Lung (tissue), 12 donors: ENCODE data around the gene SOX5. TPM values are rescaled to one million over a fixed set of nuclear protein-coding genes. Genes with fewer than 3 reads are reported as not detected.
"Not testable (repeated sequence)": the region's sequence is repeated elsewhere in the genome, so short reads cannot be mapped to it uniquely, and the experiment has no call there.

Experiments
- ATAC-seq: fragments of 200-7000 bp; cut with Tn5 transposase; one replicate; pipeline ENCODE4 v1.9.1; 2020; ENCODE audit warnings: moderate number of reproducible peaks; ENCODE audit not compliant: insufficient read depth, low FRiP score
- DNase-seq, 3 donors: peaks; one replicate each; pipeline ENCODE4 v3.0.0-alpha.2; 2013 to 2017
- H3K27ac ChIP-seq, 2 donors: one replicate each; pipeline ENCODE4 v1.5.1; 2013; ENCODE audit warnings: mild to moderate bottlenecking in 2 of 2, moderate library complexity in 2 of 2, control low read depth in 1 of 2, inconsistent platforms in 1 of 2, low read depth in 1 of 2, low read length in 1 of 2
- H3K27me3 ChIP-seq, 3 donors: one replicate each; pipeline ENCODE4 v1.5.1; 2013; ENCODE audit warnings: low read length in 2 of 3; ENCODE audit not compliant: control insufficient read depth in 3 of 3, insufficient read depth in 3 of 3
- H3K36me3 ChIP-seq, 4 donors: one replicate each; pipeline ENCODE4 v1.5.1; 2013; ENCODE audit warnings: low read length in 4 of 4, mild to moderate bottlenecking in 1 of 4, moderate library complexity in 1 of 4; ENCODE audit not compliant: control insufficient read depth in 4 of 4, insufficient read depth in 4 of 4
- H3K4me1 ChIP-seq, 5 donors: one replicate each; pipeline ENCODE4 v1.5.1; 2013; ENCODE audit warnings: low read length in 5 of 5, mild to moderate bottlenecking in 2 of 5, moderate library complexity in 1 of 5; ENCODE audit not compliant: control insufficient read depth in 5 of 5, insufficient read depth in 5 of 5
- H3K4me3 ChIP-seq: one replicate; pipeline ENCODE4 v1.5.1; 2013; ENCODE audit warnings: mild to moderate bottlenecking, control low read depth, moderate library complexity
- H3K9ac ChIP-seq, 2 donors: one replicate each; pipeline ENCODE4 v1.5.1; 2013; ENCODE audit warnings: low read length in 2 of 2, control low read depth in 1 of 2; ENCODE audit not compliant: insufficient read depth in 1 of 2
- H3K9me3 ChIP-seq, 4 donors: one replicate each; pipeline ENCODE4 v1.5.1; 2013; ENCODE audit warnings: low read length in 3 of 4, mild to moderate bottlenecking in 1 of 4, moderate library complexity in 1 of 4; ENCODE audit not compliant: control insufficient read depth in 4 of 4, insufficient read depth in 3 of 4
- WGBS, 2 donors: extraction: QIAGEN DNeasy Blood & Tissue Kit; methylation state at CpG; one replicate each; pipeline ENCODE4 v1.1.7; 2013; 5-methylcytosine and 5-hydroxymethylcytosine counted together
- polyA plus RNA-seq, 2 donors: library from polyadenylated mRNA; stranded (reverse); fragments of 200-250 nt; gene quantifications; one replicate each; pipeline ENCODE4 v1.2.1, GENCODE V29; 2013
- total RNA-seq, 2 donors: library from RNA; depleted of rRNA in 1 of 2; stranded (reverse); fragments of >200 nt in 1 of 2; gene quantifications; one replicate each; pipeline ENCODE4 v1.2.1, GENCODE V29; 2014 to 2021
- TF ChIP-seq, protein P1 (sequence below): IDR thresholded peaks from 2 replicates; pipeline ENCODE4 v1.5.1; 2012; ENCODE audit warnings: mild to moderate bottlenecking; ENCODE audit errors: control extremely low read depth, extremely low read depth
- donor health status: control.
- donor health status: control.
- donor health status: Bipolar disorder and iron deficiency.
- donor health status: healthy.
- donor health status: DM: yes; HTN: yes; CAD: no.

SOX5 gene
- total and polyA plus RNA-seq, 4 donors, result 1.0 to 71.4 (median 7.2) TPM

GRCh38 chr12:23721268-23721667, 228.2 kb downstream of the SOX5 start:
- Histone ChIP-seq H3K27me3 (no peaks in the 10 kb centered on the region), H3K4me1 (no peaks in the 10 kb centered on the region), H3K36me3 (no peaks in the 10 kb centered on the region), H3K4me3 (no peak overlapping the region), H3K27ac (no peak overlapping the region), H3K9ac (no peak overlapping the region), H3K9me3 (no peaks in the 10 kb centered on the region)
- TF ChIP-seq, protein P1, sequence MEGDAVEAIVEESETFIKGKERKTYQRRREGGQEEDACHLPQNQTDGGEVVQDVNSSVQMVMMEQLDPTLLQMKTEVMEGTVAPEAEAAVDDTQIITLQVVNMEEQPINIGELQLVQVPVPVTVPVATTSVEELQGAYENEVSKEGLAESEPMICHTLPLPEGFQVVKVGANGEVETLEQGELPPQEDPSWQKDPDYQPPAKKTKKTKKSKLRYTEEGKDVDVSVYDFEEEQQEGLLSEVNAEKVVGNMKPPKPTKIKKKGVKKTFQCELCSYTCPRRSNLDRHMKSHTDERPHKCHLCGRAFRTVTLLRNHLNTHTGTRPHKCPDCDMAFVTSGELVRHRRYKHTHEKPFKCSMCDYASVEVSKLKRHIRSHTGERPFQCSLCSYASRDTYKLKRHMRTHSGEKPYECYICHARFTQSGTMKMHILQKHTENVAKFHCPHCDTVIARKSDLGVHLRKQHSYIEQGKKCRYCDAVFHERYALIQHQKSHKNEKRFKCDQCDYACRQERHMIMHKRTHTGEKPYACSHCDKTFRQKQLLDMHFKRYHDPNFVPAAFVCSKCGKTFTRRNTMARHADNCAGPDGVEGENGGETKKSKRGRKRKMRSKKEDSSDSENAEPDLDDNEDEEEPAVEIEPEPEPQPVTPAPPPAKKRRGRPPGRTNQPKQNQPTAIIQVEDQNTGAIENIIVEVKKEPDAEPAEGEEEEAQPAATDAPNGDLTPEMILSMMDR, result no peak
- no peak for ATAC-seq
- DNase-seq, result no peak
- 88 to 92% methylated on average over 6 of the region's 8 CpGs for WGBS, 2 donors

- no peak for DNase-seq
- Histone ChIP-seq H3K4me3 (no peak overlapping the region), H3K9me3 (no peaks in the 10 kb centered on the region), H3K9ac (no peak overlapping the region), H3K4me1 (no peaks in the 10 kb centered on the region), H3K27me3 (no peaks in the 10 kb centered on the region), H3K27ac (no peak overlapping the region), H3K36me3 (no peaks in the 10 kb centered on the region)
- no peak for ATAC-seq
- TF ChIP-seq, protein P1, result no peak
- WGBS, 2 donors, result 83 to 86% methylated on average over 2 of the region's 2 CpGs
Measured at GRCh38 chr12:23719493-23719892, 230.0 kb downstream of the SOX5 start.

DNA sequence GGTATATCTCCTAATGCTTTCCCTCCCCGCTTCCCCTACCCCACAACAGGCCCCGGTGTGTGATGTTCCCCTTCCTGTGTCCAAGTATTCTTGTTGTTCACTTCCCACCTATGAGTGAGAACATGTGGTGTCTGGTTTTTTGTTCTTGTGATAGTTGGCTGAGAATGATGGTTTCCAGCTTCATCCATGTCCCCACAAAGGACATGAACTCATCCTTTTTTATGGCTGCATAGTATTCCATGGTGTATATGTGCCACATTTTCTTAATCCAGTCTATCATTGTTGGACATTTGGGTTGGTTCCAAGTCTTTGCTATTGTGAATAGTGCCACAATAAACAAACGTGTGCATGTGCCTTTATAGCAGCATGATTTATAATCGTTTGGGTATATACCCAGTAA, 239.1 kb downstream of the SOX5 start:
- H3K36me3 ChIP-seq, H3K27ac ChIP-seq, H3K27me3 ChIP-seq, H3K9ac ChIP-seq, DNase-seq, H3K4me1 ChIP-seq, H3K4me3 ChIP-seq, ATAC-seq, H3K9me3 ChIP-seq: not testable (repeated sequence)
- 83 to 87% methylated on average over 4 of the region's 4 CpGs for whole genome bisulfite sequencing, 2 donors

DNA sequence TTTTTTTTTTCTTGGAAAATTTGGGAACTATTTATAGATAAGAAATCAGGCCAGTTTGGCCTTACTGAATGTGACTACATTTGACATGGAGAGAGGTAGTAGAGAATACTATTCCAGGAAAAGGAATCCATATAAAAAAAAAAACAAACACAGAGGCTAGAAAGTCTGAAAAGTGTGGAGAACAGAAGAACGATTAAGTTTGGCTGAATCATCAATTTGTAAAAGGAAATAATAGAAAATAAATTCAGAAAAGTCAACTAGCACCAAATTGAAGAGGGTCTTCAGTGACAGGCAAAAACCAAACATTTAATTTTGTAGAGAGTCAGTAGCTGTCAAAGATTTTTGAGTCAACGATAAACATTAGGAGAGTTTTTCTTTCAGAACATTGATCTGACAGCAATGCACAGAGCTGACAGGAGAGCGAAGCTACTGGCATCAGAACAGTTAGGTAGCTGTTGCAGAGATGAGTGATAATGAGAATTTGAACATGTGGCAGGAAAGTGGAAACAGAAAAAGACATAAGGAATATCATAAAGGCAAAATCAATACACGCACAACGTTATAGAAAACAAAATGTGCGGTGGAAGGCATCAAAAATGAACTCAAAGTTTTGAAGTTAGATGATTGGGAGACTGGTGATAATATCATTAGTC, 241.2 kb downstream of the SOX5 start:
- Histone ChIP-seq H3K4me1 (no peaks in the 10 kb centered on the region), H3K9me3 (no peaks in the 10 kb centered on the region), H3K9ac (no peak overlapping the region), H3K4me3 (no peak overlapping the region), H3K27me3 (no peaks in the 10 kb centered on the region), H3K36me3 (no peaks in the 10 kb centered on the region), H3K27ac (no peak overlapping the region)
- 82 to 88% methylated on average over 6 of the region's 6 CpGs for WGBS, 2 donors
- TF ChIP-seq, protein P1, result no peak
- ATAC-seq (no peak), DNase-seq (no peak)
